Keratinocyte (primary cell): ENCODE measurements around the gene IL21R. TPM values are rescaled to one million over a fixed set of nuclear protein-coding genes. Genes with fewer than 3 reads are reported as not detected.

Source experiments
- DNase-seq: peaks from one replicate; pipeline ENCODE4 v3.0.0-alpha.2; 2011; ENCODE audit warnings: low read depth, missing footprints, low spot score
- FAIRE-seq: peaks from 2 replicates; lab custom pipeline; 2011; peaks lifted over from hg19 to GRCh38; lab: Jason Lieb, UNC
- H2AFZ ChIP-seq: 2 replicates; pipeline ENCODE4 v1.6.0; 2012; ENCODE audit warnings: low read length, control low read depth, inconsistent platforms; ENCODE audit not compliant: control insufficient read depth
- H3K27ac ChIP-seq: 2 replicates; pipeline ENCODE4 v1.5.1; 2011; ENCODE audit warnings: low read length; ENCODE audit not compliant: control insufficient read depth, insufficient read depth
- H3K27me3 ChIP-seq: 3 replicates; pipeline ENCODE4 v1.6.0; 2011; ENCODE audit warnings: low read length; ENCODE audit not compliant: control insufficient read depth, insufficient read depth; ENCODE audit errors: extremely low read depth
- H3K36me3 ChIP-seq, 2 experiments: 2 replicates in 1 of 2; 3 replicates in 1 of 2; pipeline ENCODE4 v1.5.1; 2011; ENCODE audit warnings: low read length in 2 of 2, mild to moderate bottlenecking in 1 of 2; ENCODE audit not compliant: control insufficient read depth in 2 of 2, insufficient read depth in 2 of 2; ENCODE audit errors: extremely low read depth in 1 of 2
- H3K4me1 ChIP-seq: 3 replicates; pipeline ENCODE4 v1.5.1; 2011; ENCODE audit warnings: low read length; ENCODE audit not compliant: control insufficient read depth, insufficient read depth; ENCODE audit errors: extremely low read depth
- H3K4me2 ChIP-seq: 3 replicates; pipeline ENCODE4 v1.6.0; 2011; ENCODE audit warnings: low read depth, low read length; ENCODE audit not compliant: control insufficient read depth, insufficient read depth; ENCODE audit errors: extremely low read depth
- H3K4me3 ChIP-seq, 3 experiments: fragments of 200-600 bp in 1 of 3; sonication (generic) in 1 of 3; 2 replicates in 2 of 3; 3 replicates in 1 of 3; pipeline ENCODE4 v1.5.1; 2011 to 2016; ENCODE audit warnings: low read length in 3 of 3, mild to moderate bottlenecking in 3 of 3, control low read depth in 2 of 3, inconsistent platforms in 1 of 3, low read depth in 1 of 3, mixed read lengths in 1 of 3, mixed run types in 1 of 3, moderate library complexity in 1 of 3; ENCODE audit not compliant: control insufficient read depth in 2 of 3, insufficient read depth in 2 of 3; ENCODE audit errors: extremely low read depth in 1 of 3
- H3K79me2 ChIP-seq: 2 replicates; pipeline ENCODE4 v1.6.0; 2012; ENCODE audit warnings: low read length; ENCODE audit not compliant: control insufficient read depth, insufficient read depth
- H3K9ac ChIP-seq: 3 replicates; pipeline ENCODE4 v1.6.0; 2011; ENCODE audit warnings: low read length; ENCODE audit not compliant: control insufficient read depth, insufficient read depth; ENCODE audit errors: extremely low read depth
- H3K9me1 ChIP-seq: 3 replicates; pipeline ENCODE4 v1.6.0; 2011; ENCODE audit warnings: low read length; ENCODE audit not compliant: control insufficient read depth, insufficient read depth; ENCODE audit errors: extremely low read depth
- H3K9me3 ChIP-seq: 2 replicates; pipeline ENCODE4 v1.5.1; 2012; ENCODE audit warnings: low read depth, low read length; ENCODE audit not compliant: control insufficient read depth
- H4K20me1 ChIP-seq: 3 replicates; pipeline ENCODE4 v1.6.0; 2011; ENCODE audit warnings: low read length; ENCODE audit not compliant: control insufficient read depth, insufficient read depth; ENCODE audit errors: extremely low read depth
- EZH2 ChIP-seq: IDR thresholded peaks from one replicate; pipeline ENCODE4 v1.6.1; 2012; ENCODE audit warnings: inconsistent platforms, mild to moderate bottlenecking, low read length, moderate library complexity
- dilution Hi-C: fragments of 300-500 bp; cut with MboI; formaldehyde crosslinking; loops from one replicate; pipeline ENCODE4 v1.7.0; 2020; ENCODE audit warnings: low sequenced_read_pairs; ENCODE audit not compliant: extremely low pct_ligation_motif_present
- polyA minus RNA-seq, 3 experiments: library from RNA; depleted of rRNA, polyadenylated mRNA; stranded (reverse); fragments of >200 nt; gene quantifications; 1 replicate in 1 of 3; 2 replicates in 1 of 3; 3 replicates in 1 of 3; pipeline ENCODE4 v1.2.3, GENCODE V29; 2011
- polyA plus RNA-seq, 5 experiments: library from polyadenylated mRNA; depleted of rRNA in 3 of 5; stranded (reverse) in 3 of 5; stranded (forward) in 1 of 5; unstranded in 1 of 5; fragments of >200 nt; gene quantifications; 1 replicate in 1 of 5; 2 replicates in 3 of 5; 3 replicates in 1 of 5; pipeline versions ENCODE4 v1.2.1 to v1.2.3, GENCODE V29; 2011 to 2012; ENCODE audit warnings: missing spikeins in 2 of 5, low read depth in 1 of 5, low replicate concordance in 1 of 5
- TF ChIP-seq, protein P1 (sequence below), 3 experiments: IDR thresholded peaks in 1 of 3; conservative IDR thresholded peaks in 1 of 3; optimal IDR thresholded peaks in 1 of 3; 2 replicates in 2 of 3; 3 replicates in 1 of 3; pipeline versions ENCODE3 to v1.5.1; 2011; ENCODE audit warnings: low read length in 3 of 3, mild to moderate bottlenecking in 3 of 3, moderate library complexity in 2 of 3, control low read depth in 1 of 3, inconsistent platforms in 1 of 3; ENCODE audit not compliant: insufficient read depth in 2 of 3; ENCODE audit errors: extremely low read depth in 1 of 3

The IL21R gene
- polyA plus RNA-seq, result 0.09 to 0.12 TPM (median 0.12 TPM) in 3 replicates
- not detected for polyA plus RNA-seq (2011; ENCODE audit: low read depth)
- polyA plus RNA-seq (2011; cell fraction: cytosol; rRNA removed), result 0.05 and 0.06 TPM in 2 replicates
- polyA plus RNA-seq (2011; cell fraction: nucleus; rRNA removed), result 0.10 and 0.13 TPM in 2 replicates
- polyA plus RNA-seq (2012; ENCODE audit: low replicate concordance), result 0.16 TPM in 1 of 2 replicates, not detected in the other
- 0.06 to 0.33 TPM (median 0.26 TPM) in 3 replicates for polyA minus RNA-seq
- not detected for polyA minus RNA-seq (2011; cell fraction: cytosol; rRNA and poly(A)+ RNA removed)
- polyA minus RNA-seq (2011; cell fraction: nucleus; rRNA and poly(A)+ RNA removed), result 0.16 TPM in 1 of 2 replicates, not detected in the other

DNA sequence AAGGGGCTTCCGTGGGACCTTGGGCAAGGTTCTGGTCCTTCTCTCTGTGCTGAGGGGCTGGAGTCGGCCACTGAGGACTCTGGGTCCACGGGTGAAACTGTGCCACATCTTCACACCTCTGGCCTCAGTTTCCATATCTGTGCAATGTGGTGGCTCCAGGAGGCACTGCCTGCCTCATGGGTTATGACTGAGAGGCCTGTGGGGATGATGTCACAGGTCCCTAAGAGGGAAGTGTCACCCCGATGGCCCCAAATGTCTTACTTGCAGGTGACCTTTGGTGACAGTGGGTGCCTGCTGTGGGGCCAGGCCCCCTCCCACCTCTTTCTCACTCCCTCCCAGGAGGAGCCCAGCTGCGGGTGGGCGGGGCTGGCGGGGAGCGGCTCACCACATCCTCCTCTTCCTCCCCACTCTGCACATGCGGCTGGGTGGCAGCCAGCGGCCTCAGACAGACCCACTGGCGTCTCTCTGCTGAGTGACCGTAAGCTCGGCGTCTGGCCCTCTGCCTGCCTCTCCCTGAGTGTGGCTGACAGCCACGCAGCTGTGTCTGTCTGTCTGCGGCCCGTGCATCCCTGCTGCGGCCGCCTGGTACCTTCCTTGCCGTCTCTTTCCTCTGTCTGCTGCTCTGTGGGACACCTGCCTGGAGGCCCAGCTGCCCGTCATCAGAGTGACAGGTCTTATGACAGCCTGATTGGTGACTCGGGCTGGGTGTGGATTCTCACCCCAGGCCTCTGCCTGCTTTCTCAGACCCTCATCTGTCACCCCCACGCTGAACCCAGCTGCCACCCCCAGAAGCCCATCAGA lies at the start of gene IL21R:
Gene IL21R (plus strand): TSS at position 407 of the 801 bp plus-strand sequence. CDS start 27,898 bp downstream, outside the sequence.
- Histone ChIP-seq H3K9ac (no peak within 1 kb of the TSS), H3K4me2 (no peak within 1 kb of the TSS), H3K27ac (no peak within 1 kb of the TSS), H3K4me1 (no peaks in the 10 kb centered on the region), H3K9me3 (no peaks in the 10 kb centered on the region), H2AFZ (no peak within 1 kb of the TSS), H4K20me1 (no peaks in the 10 kb centered on the region), H3K79me2 (no peaks in the 10 kb centered on the region), H3K36me3 (no peaks in the 10 kb centered on the region), H3K9me1 (no peaks in the 10 kb centered on the region), H3K27me3 (peaks cover 29% of the 10 kb centered on the region), H3K4me3 (no peak within 1 kb of the TSS)
- FAIRE-seq (no peak), DNase-seq (no peak)
- TF ChIP-seq EZH2, result no peak
- TF ChIP-seq, protein P1, sequence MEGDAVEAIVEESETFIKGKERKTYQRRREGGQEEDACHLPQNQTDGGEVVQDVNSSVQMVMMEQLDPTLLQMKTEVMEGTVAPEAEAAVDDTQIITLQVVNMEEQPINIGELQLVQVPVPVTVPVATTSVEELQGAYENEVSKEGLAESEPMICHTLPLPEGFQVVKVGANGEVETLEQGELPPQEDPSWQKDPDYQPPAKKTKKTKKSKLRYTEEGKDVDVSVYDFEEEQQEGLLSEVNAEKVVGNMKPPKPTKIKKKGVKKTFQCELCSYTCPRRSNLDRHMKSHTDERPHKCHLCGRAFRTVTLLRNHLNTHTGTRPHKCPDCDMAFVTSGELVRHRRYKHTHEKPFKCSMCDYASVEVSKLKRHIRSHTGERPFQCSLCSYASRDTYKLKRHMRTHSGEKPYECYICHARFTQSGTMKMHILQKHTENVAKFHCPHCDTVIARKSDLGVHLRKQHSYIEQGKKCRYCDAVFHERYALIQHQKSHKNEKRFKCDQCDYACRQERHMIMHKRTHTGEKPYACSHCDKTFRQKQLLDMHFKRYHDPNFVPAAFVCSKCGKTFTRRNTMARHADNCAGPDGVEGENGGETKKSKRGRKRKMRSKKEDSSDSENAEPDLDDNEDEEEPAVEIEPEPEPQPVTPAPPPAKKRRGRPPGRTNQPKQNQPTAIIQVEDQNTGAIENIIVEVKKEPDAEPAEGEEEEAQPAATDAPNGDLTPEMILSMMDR (optimal IDR thresholded peaks at IDR 0.05 in 1 of 3, IDR thresholded peaks at IDR 0.05 in 1 of 3, conservative IDR thresholded peaks at IDR 0.05 in 1 of 3; ENCODE audit: extremely low read depth in 1 of 3, insufficient read depth in 2 of 3, low read length in 3 of 3), result no peak
- dilution Hi-C loops, result no loop called here

DNA sequence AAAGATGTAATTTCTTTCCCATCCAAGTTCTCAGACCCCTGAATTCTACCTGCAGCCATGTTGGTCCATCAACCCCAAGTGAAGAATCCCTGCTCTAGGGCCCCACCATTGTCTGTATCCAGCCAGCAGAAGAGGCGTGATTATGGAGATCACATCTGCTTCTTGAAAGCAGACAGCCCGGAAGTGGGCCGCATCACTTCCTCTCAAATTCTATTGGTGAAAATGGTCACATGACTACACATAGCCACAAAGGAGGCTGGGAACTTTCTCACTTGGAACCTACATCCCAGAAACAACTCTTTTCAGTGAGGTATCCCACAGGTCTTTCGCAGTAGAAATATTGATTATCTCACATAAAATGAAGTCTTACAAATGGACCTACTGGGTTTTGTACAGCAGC lies 48.1 kb upstream of the IL21R start:
- dilution Hi-C loops, result no loop called here
- H3K36me3 ChIP-seq, result peaks cover 44 to 63% of the 10 kb centered on the region in 2 experiments

More for the DNA sequence above, 48.1 kb upstream of the IL21R start:
- DNase-seq (no peak), FAIRE-seq (no peak)
- Histone ChIP-seq H3K27me3 (no peaks in the 10 kb centered on the region), H4K20me1 (no peaks in the 10 kb centered on the region), H3K9ac (no peak overlapping the region), H3K79me2 (peaks cover 11% of the 10 kb centered on the region), H2AFZ (no peak overlapping the region), H3K4me1 (no peaks in the 10 kb centered on the region), H3K4me3 (no peak overlapping the region), H3K27ac (no peak overlapping the region), H3K9me1 (no peaks in the 10 kb centered on the region), H3K9me3 (no peaks in the 10 kb centered on the region), H3K4me2 (no peak overlapping the region)
- TF ChIP-seq, protein P1 (optimal IDR thresholded peaks at IDR 0.05 in 1 of 3, IDR thresholded peaks at IDR 0.05 in 1 of 3, conservative IDR thresholded peaks at IDR 0.05 in 1 of 3; ENCODE audit: extremely low read depth in 1 of 3, insufficient read depth in 2 of 3, low read length in 3 of 3), result no peak
- TF ChIP-seq EZH2, result no peak
